Measurements from ENCODE around the gene USP49. TPM values are rescaled to one million over a fixed set of nuclear protein-coding genes. Genes with fewer than 3 reads are reported as not detected.

USP49 gene
- total and polyA plus RNA-seq, 2 of the 13 experiments (the other 11 are each of a cell fraction or from before 2014, with no cell fraction given) = 2.9 to 4.3 TPM

DNA sequence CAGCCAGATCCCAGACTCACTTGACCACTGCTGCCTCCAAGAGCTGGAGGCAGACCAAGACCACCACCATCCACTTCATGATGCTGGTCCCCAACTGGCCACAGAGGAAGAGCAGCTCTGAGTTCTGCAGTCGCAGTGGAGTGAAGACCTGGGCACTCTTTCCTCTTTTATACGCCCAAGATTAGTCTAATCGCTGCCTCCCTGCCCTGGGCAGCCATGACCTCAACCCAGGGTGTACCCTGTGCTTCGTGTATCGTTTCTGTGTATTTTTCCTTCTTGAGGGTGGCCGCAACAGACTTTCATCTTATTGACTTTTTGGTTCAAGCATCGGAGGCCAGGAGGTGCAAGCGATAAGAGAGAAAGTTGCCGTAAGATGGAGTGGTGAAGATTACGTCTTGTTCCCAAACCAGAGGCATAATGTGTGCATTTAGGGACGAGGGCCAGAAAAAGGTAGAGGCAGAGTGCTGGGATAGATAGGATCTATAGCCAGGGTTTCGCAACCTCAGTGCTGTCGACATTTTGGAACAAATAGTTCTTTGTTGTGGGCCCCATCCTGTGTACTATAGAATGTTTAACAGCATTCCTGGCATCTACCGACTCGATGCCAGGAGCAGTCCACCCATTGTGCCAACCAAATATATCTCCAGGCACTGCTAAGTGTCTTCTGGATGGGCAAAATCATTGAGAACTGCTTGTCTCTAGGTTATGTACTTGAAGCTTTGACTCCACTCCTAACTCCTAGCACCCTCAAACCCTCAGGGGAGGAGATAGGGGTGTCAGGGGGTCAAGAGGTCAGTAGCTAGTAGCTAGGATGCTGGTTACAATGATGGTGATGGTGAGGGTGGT is 147.7 kb downstream of the USP49 start, which contains the start of gene PGC (continued):
- TF ChIP-seq ZNF18 (CRISPR knock-in tag; IDR thresholded peaks at IDR 0.05; ENCODE audit: insufficient replicate concordance) (no peak), USF2 (IDR thresholded peaks at IDR 0.05; ENCODE audit: low read depth, low read length) (no peak), USF2 (CRISPR knock-in tag; IDR thresholded peaks at IDR 0.05; ENCODE audit: borderline replicate concordance) (no peak), SNRNP70 (IDR thresholded peaks at IDR 0.05; ENCODE audit: low read depth, low read length) (no peak), SOX13 (IDR thresholded peaks at IDR 0.05) (peak; percentile 95), SOX13 (CRISPR knock-in tag; conservative IDR thresholded peaks at IDR 0.05 in 1 of 2, IDR thresholded peaks at IDR 0.05 in 1 of 2) (peak in 1 of 2 experiments; percentile 95; a peak in 2 of 4 replicates), SRF (IDR thresholded peaks at IDR 0.05; ENCODE audit: low read depth, low read length) (no peak), UBTF (CRISPR knock-in tag; IDR thresholded peaks at IDR 0.05) (0 out of 2 replicates have a peak, but pooled peaks have one; percentile 45), ZHX2 (IDR thresholded peaks at IDR 0.05; ENCODE audit: low read depth) (0 out of 2 replicates have a peak, but pooled peaks have one; percentile 29), ZHX2 (CRISPR knock-in tag; IDR thresholded peaks at IDR 0.05; ENCODE audit: borderline replicate concordance) (no peak), ZBTB1 (CRISPR knock-in tag; IDR thresholded peaks at IDR 0.05; ENCODE audit: borderline replicate concordance) (no peak), PHF5A (CRISPR knock-in tag; IDR thresholded peaks at IDR 0.05; ENCODE audit: low read depth, unreplicated experiment) (peak; percentile 61), ZNF329 (CRISPR knock-in tag; IDR thresholded peaks at IDR 0.05; ENCODE audit: low read depth) (no peak)
- TF ChIP-seq, protein P1, sequence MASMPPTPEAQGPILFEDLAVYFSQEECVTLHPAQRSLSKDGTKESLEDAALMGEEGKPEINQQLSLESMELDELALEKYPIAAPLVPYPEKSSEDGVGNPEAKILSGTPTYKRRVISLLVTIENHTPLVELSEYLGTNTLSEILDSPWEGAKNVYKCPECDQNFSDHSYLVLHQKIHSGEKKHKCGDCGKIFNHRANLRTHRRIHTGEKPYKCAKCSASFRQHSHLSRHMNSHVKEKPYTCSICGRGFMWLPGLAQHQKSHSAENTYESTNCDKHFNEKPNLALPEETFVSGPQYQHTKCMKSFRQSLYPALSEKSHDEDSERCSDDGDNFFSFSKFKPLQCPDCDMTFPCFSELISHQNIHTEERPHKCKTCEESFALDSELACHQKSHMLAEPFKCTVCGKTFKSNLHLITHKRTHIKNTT (CRISPR knock-in tag; IDR thresholded peaks at IDR 0.05) = no peak
